ENCODE data around the gene MIPEP.

MIPEP gene

DNA sequence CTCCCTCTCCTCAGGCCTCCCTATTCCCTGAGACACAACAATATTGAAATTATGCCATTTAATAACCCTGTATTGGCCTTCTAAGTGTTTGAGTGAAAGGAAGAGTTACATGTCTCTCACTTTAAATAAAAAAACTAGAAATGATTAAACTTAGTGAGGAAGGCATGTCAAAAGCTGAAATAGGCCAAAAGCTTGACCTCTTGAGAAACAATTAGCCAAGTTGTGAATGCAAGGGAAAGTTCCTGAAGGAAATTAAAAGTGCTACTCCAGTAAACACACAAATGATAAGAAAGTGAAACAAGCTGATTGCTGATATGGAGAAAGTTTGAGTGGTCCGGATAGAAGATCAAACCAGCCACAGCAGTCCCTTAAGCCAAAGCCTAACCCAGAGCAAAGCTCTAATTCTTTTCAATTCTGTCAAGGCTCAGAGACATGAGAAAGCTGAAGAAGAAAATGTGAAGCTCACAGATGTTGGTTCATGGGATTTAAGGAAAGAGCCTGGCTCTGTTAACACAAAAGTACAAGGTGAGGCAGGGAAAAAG lies 191.4 kb downstream of the MIPEP start:
- TF ChIP-seq, protein P1, sequence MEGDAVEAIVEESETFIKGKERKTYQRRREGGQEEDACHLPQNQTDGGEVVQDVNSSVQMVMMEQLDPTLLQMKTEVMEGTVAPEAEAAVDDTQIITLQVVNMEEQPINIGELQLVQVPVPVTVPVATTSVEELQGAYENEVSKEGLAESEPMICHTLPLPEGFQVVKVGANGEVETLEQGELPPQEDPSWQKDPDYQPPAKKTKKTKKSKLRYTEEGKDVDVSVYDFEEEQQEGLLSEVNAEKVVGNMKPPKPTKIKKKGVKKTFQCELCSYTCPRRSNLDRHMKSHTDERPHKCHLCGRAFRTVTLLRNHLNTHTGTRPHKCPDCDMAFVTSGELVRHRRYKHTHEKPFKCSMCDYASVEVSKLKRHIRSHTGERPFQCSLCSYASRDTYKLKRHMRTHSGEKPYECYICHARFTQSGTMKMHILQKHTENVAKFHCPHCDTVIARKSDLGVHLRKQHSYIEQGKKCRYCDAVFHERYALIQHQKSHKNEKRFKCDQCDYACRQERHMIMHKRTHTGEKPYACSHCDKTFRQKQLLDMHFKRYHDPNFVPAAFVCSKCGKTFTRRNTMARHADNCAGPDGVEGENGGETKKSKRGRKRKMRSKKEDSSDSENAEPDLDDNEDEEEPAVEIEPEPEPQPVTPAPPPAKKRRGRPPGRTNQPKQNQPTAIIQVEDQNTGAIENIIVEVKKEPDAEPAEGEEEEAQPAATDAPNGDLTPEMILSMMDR (IDR thresholded peaks at IDR 0.05; ENCODE audit: extremely low read depth, missing control alignments), result no peak
- DNase-seq (ENCODE audit: low spot score), result no peak

DNA sequence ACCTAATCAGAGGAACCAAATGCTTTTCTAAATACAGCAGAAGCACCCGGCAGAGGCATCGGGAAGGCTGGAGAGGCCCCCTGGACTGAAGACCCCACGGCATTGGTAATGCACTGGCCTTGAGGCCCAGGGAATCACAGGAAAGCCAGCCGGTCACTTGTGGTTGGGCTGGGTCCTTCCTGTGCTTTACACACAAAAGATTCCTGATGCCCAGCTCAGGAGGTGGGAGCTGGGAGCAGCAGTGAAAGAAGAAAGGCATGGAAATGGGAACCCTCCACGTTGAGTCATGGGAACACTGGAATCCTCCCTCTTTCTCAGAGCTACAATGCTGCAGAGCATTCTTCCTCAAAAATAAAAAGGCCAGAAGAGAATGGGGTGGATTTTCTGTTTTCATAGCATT lies 192.6 kb downstream of the MIPEP start:
- TF ChIP-seq, protein P1 (IDR thresholded peaks at IDR 0.05; ENCODE audit: extremely low read depth, missing control alignments), result no peak

GRCh38 chr13:23695711-23696464 lies 193.3 kb downstream of the MIPEP start:
- TF ChIP-seq, protein P1 (IDR thresholded peaks at IDR 0.05; ENCODE audit: extremely low read depth, missing control alignments), result no peak
- DNase-seq (ENCODE audit: low spot score), result peak; percentile 83

More for the DNA sequence above, 192.6 kb downstream of the MIPEP start:
- no peak for DNase-seq (ENCODE audit: low spot score)

DNA sequence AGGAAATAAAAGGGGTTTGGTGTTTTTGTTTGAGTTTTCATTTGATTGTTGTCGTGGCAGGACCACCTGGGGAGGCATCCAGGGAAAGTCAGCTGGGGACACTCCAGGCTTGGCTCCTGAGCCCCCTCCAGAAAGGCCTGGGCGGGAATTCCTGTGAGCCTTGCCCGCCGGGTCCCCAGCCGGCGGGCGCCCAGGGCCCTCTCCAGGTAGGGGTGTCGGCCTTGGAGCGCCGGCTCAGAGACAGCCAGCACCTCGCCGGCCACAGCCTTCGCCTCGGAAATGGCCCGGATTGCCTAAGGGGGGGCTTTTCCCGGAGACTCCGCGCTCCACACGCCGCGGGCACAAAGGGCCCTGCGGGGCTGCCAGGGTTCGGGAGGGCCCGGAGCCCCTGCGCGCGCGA lies 194.0 kb downstream of the MIPEP start:
- DNase-seq (ENCODE audit: low spot score), result no peak
- TF ChIP-seq, protein P1 (IDR thresholded peaks at IDR 0.05; ENCODE audit: extremely low read depth, missing control alignments), result no peak

GRCh38 chr13:23692816-23693215 lies 196.4 kb downstream of the MIPEP start:
- DNase-seq (ENCODE audit: low spot score), result no peak
- TF ChIP-seq, protein P1 (IDR thresholded peaks at IDR 0.05; ENCODE audit: extremely low read depth, missing control alignments), result no peak

- no peak for DNase-seq (ENCODE audit: low spot score)
- TF ChIP-seq, protein P1 (IDR thresholded peaks at IDR 0.05; ENCODE audit: extremely low read depth, missing control alignments), result no peak
These were observed 198.5 kb downstream of the MIPEP start for GRCh38 chr13:23690668-23691067.

DNA sequence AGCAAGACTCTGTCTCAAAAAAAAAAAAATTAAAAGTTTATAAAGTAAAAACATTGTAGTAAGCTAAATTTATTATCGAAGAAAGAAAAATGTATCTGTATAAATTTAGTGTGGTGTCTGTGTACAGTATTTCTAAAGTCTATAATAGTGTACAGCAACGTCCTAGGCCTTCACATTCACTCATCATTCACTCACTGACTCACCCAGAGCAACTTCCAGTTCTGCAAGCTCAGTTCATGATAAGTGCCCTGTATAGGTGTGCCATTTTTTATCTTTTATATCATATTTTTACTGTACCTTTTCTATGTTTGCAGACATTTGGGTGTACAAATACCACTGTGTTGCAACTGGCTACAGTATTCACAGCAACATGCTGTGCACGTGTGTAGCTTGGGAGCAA lies 200.9 kb downstream of the MIPEP start:
- DNase-seq (ENCODE audit: low spot score), result no peak
- TF ChIP-seq, protein P1 (IDR thresholded peaks at IDR 0.05; ENCODE audit: extremely low read depth, missing control alignments), result no peak
